Vagina (tissue), 2 donors: ENCODE measurements around the gene BTD.

Experiments used
- POLR2A ChIP-seq, 2 donors: fragments of 450-650 bp; IDR thresholded peaks; one replicate each; pipeline ENCODE4 v1.6.1; 2017; ENCODE audit warnings: antibody characterized with exemption in 2 of 2, mild to moderate bottlenecking in 2 of 2, moderate library complexity in 2 of 2
- POLR2AphosphoS5 ChIP-seq, 2 donors: sonication (generic); formaldehyde crosslinking; IDR thresholded peaks; one replicate each; pipeline ENCODE4 v1.9.0; 2017; ENCODE audit warnings: antibody characterized with exemption in 2 of 2, mild to moderate bottlenecking in 2 of 2, low read depth in 1 of 2; ENCODE audit not compliant: insufficient read depth in 1 of 2
- TF ChIP-seq, protein P1 (sequence below), 3 experiments: fragments of 450-650 bp in 2 of 3; fragments of 200-600 bp in 1 of 3; sonication (generic) in 1 of 3; IDR thresholded peaks; one replicate each; pipeline ENCODE4 v1.5.1; 2017 to 2019; ENCODE audit warnings: antibody characterized with exemption in 3 of 3, mild to moderate bottlenecking in 2 of 3, moderate library complexity in 2 of 3

DNA sequence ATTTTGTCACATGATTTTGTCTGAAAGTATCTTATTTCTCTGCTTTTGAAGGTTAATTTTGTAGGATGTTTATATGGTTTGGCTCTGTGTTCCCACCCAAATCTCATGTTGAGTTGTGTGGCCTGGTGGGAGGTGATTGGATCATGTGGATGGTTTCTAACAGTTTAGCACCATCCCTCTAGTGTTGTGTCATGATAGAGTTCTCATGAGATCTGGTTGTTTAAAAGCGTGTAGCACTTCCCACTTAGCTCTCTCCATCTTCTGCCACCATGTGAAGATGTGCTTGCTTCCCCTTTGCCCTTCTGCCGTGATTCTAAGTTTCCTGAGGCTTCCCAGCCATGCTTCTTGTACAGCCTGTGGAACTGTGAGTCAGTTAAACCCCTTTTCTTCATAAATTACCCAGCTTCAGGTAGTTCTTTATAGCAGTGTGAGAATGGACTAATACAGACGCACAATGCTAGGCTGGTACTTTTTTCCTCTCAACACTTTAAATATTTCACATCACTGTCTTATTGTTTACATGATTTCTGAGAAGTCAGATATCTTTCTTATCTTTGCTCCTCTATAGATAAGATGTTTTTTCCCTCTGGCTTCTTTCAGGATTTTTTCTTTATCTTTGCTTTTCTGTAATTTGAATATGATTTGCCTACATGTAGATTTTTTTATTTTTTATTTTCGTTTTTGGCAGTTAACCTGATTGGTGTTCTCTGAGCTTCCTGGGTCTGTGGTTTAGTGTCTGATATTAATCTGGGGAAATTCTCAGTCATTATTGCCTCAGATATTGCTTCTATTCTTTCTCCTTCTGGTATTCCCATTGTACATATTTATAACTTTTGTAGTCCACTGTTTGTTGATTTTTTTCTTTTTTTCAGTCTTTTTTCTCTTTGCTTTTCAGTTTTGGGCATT, 22.2 kb downstream of the BTD start:
- TF ChIP-seq POLR2A (IDR thresholded peaks at IDR 0.05) = no peak
- no peak for TF ChIP-seq POLR2AphosphoS5 (IDR thresholded peaks at IDR 0.05; ENCODE audit: insufficient read depth in 1 of 2, low read depth in 1 of 2)
- TF ChIP-seq, protein P1, sequence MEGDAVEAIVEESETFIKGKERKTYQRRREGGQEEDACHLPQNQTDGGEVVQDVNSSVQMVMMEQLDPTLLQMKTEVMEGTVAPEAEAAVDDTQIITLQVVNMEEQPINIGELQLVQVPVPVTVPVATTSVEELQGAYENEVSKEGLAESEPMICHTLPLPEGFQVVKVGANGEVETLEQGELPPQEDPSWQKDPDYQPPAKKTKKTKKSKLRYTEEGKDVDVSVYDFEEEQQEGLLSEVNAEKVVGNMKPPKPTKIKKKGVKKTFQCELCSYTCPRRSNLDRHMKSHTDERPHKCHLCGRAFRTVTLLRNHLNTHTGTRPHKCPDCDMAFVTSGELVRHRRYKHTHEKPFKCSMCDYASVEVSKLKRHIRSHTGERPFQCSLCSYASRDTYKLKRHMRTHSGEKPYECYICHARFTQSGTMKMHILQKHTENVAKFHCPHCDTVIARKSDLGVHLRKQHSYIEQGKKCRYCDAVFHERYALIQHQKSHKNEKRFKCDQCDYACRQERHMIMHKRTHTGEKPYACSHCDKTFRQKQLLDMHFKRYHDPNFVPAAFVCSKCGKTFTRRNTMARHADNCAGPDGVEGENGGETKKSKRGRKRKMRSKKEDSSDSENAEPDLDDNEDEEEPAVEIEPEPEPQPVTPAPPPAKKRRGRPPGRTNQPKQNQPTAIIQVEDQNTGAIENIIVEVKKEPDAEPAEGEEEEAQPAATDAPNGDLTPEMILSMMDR (IDR thresholded peaks at IDR 0.05) = no peak
